C4-2B (cell line): ENCODE results near the gene GDPD3.

Experiments used
- ZFX ChIP-seq: fragments of 450-650 bp; IDR thresholded peaks from 2 replicates; pipeline ENCODE4 v1.6.1; 2017
- TF ChIP-seq, protein P1 (sequence below): fragments of 450-650 bp; conservative IDR thresholded peaks from 2 replicates; pipeline ENCODE4 v1.5.1; 2017; ENCODE audit warnings: mild to moderate bottlenecking

DNA sequence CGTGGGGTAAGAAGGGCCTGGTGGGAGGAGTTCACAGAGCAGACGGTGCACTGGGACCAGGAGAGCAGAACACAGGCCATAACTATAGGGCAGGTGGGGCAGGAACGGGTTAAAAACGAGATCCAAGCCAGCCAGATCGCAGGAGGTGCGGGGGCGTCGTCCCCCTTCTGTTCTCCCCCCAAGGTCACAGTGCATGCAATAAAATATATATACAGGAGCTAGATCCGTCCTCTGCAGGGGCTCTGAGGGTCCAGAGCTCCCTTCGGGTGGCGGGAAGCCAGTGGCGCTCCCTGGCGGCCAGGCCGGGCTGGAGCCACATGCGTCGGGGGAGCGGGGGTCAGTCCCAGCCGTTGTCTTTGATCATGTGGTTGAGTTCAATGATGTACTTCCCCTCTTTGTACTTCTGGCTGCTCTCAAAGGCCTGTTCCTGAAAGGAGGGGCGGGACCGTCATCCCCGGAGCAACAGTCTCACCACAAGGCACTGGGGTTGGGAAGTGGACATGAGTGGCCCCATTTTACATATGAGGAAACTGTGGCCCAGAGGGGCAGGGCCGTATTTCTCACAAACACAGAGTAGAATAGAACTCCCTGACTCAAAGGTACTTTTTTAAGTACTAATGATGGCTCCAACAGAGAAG lies 20.8 kb downstream of the GDPD3 start:
- TF ChIP-seq, protein P1, sequence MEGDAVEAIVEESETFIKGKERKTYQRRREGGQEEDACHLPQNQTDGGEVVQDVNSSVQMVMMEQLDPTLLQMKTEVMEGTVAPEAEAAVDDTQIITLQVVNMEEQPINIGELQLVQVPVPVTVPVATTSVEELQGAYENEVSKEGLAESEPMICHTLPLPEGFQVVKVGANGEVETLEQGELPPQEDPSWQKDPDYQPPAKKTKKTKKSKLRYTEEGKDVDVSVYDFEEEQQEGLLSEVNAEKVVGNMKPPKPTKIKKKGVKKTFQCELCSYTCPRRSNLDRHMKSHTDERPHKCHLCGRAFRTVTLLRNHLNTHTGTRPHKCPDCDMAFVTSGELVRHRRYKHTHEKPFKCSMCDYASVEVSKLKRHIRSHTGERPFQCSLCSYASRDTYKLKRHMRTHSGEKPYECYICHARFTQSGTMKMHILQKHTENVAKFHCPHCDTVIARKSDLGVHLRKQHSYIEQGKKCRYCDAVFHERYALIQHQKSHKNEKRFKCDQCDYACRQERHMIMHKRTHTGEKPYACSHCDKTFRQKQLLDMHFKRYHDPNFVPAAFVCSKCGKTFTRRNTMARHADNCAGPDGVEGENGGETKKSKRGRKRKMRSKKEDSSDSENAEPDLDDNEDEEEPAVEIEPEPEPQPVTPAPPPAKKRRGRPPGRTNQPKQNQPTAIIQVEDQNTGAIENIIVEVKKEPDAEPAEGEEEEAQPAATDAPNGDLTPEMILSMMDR, result peak; percentile 77
- TF ChIP-seq ZFX, result no peak
